ENCODE measurements around the gene CRB1.

The CRB1 gene

DNA sequence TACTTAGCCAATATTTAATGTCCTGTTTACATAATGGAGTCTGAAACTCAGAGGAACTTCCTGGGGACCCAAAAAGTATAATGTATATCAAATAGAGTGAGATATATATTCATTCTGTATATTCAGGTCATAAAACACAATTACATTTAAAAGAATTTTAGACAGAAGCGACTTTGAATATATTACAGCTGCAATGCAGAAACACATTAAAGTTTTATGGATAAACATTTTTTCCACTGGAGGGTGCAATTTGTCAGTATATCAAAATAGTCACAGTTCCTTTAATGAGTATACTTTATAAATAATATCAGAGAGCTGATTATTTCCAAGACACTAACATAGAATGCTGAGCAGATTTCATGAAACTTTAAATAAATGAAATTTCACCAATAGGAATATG, 43.9 kb upstream of the CRB1 start:
- H2BK5ac ChIP-seq (ENCODE audit: low read length) = no peak overlapping the region
- H3K9ac ChIP-seq (ENCODE audit: low read depth, low read length, poor library complexity) = no peak overlapping the region
- no peak for DNase-seq (ENCODE audit: low spot score)
- H3K4me2 ChIP-seq (ENCODE audit: insufficient read depth, low read length, poor library complexity, severe bottlenecking) = no peak overlapping the region
- H2BK15ac ChIP-seq (ENCODE audit: low read length) = no peak overlapping the region
- no peak overlapping the region for H3K4me3 ChIP-seq (ENCODE audit: low read length in 2 of 2)
- H3K23ac ChIP-seq (ENCODE audit: low read depth, low read length, poor library complexity) = no peak overlapping the region
- H3K4ac ChIP-seq (ENCODE audit: low read length) = no peak overlapping the region
- no peak overlapping the region for H4K8ac ChIP-seq (ENCODE audit: low read depth, low read length)
- H3K27ac ChIP-seq (replicated peaks; ENCODE audit: low read length) = no peak overlapping the region
- H3K9me3 ChIP-seq (replicated peaks in 1 of 2; ENCODE audit: control insufficient read depth in 2 of 2, insufficient read depth in 1 of 2, low read depth in 1 of 2, low read length in 2 of 2) = no peaks in the 10 kb centered on the region
- H2BK120ac ChIP-seq (ENCODE audit: low read depth, low read length) = no peak overlapping the region
- H2AFZ ChIP-seq (ENCODE audit: low read length) = no peak overlapping the region
- no peak overlapping the region for H2BK12ac ChIP-seq (ENCODE audit: low read length)
- no peak overlapping the region for H4K91ac ChIP-seq (ENCODE audit: low read depth, low read length, poor library complexity)
- peaks cover 0 to 2% of the 10 kb centered on the region in 2 donors for H3K4me1 ChIP-seq (ENCODE audit: control insufficient read depth in 2 of 2, insufficient read depth in 1 of 2, low read depth in 1 of 2, low read length in 2 of 2)
- H3K18ac ChIP-seq (ENCODE audit: low read length) = no peak overlapping the region
- no CpG with 5 or more reads among the region's 1 CpG for WGBS, 2 donors (ENCODE audit: extremely low coverage in 2 of 2, insufficient read length in 2 of 2, insufficient replicate concordance in 1 of 2)
- no peaks in the 10 kb centered on the region for H3K27me3 ChIP-seq (ENCODE audit: control insufficient read depth in 3 of 3, insufficient read depth in 3 of 3, low read depth in 1 of 3, low read length in 3 of 3)
- no peak overlapping the region for H2AK5ac ChIP-seq (ENCODE audit: low read depth, low read length)
- H3K36me3 ChIP-seq (replicated peaks in 1 of 2; ENCODE audit: control insufficient read depth in 2 of 2, insufficient read depth in 2 of 2, low read length in 2 of 2) = no peaks in the 10 kb centered on the region
- H3K14ac ChIP-seq (ENCODE audit: low read length) = no peak overlapping the region
- H3K79me1 ChIP-seq (ENCODE audit: low read depth, low read length) = no peaks in the 10 kb centered on the region

DNA sequence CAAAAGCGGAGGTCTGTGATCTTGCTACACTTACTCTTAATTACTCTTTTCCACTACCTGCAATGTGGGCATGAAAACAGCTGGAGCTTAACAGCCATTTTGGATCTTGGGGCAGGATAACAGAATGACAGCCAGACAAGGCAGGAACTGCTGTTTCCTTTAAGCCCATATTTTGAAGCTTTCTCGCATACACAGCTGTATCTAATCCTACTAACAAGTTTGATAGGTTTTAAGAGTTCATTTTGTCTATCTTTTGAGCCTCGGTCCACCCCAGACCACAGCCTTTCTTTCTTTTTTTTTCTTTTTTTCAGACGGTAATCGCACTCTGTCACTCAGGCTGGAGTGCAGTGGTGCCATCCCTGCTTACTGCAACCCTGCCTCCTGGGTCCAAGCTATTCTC, 42.4 kb upstream of the CRB1 start:
- WGBS, 2 donors (ENCODE audit: extremely low coverage in 2 of 2, insufficient read length in 2 of 2, insufficient replicate concordance in 1 of 2) = no CpG with 5 or more reads among the region's 5 CpGs
- Histone ChIP-seq H3K4me3 (ENCODE audit: low read length in 2 of 2) (no peak overlapping the region), H3K14ac (ENCODE audit: low read length) (no peak overlapping the region), H2BK120ac (ENCODE audit: low read depth, low read length) (no peak overlapping the region), H3K23ac (ENCODE audit: low read depth, low read length, poor library complexity) (no peak overlapping the region), H3K27me3 (ENCODE audit: control insufficient read depth in 3 of 3, insufficient read depth in 3 of 3, low read depth in 1 of 3, low read length in 3 of 3) (no peaks in the 10 kb centered on the region), H4K8ac (ENCODE audit: low read depth, low read length) (no peak overlapping the region), H4K91ac (ENCODE audit: low read depth, low read length, poor library complexity) (no peak overlapping the region), H3K4ac (ENCODE audit: low read length) (no peak overlapping the region), H3K36me3 (replicated peaks in 1 of 2; ENCODE audit: control insufficient read depth in 2 of 2, insufficient read depth in 2 of 2, low read length in 2 of 2) (no peaks in the 10 kb centered on the region), H2BK12ac (ENCODE audit: low read length) (no peak overlapping the region), H3K9ac (ENCODE audit: low read depth, low read length, poor library complexity) (no peak overlapping the region), H2BK5ac (ENCODE audit: low read length) (no peak overlapping the region), H2BK15ac (ENCODE audit: low read length) (no peak overlapping the region), H2AK5ac (ENCODE audit: low read depth, low read length) (no peak overlapping the region), H3K9me3 (replicated peaks in 1 of 2; ENCODE audit: control insufficient read depth in 2 of 2, insufficient read depth in 1 of 2, low read depth in 1 of 2, low read length in 2 of 2) (no peaks in the 10 kb centered on the region), H3K4me2 (ENCODE audit: insufficient read depth, low read length, poor library complexity, severe bottlenecking) (no peak overlapping the region), H3K4me1 (ENCODE audit: control insufficient read depth in 2 of 2, insufficient read depth in 1 of 2, low read depth in 1 of 2, low read length in 2 of 2) (peaks cover 2 to 4% of the 10 kb centered on the region in 2 donors), H3K79me1 (ENCODE audit: low read depth, low read length) (no peaks in the 10 kb centered on the region), H2AFZ (ENCODE audit: low read length) (peak overlapping the region; percentile 61), H3K18ac (ENCODE audit: low read length) (no peak overlapping the region), H3K27ac (replicated peaks; ENCODE audit: low read length) (no peak overlapping the region)
- DNase-seq (ENCODE audit: low spot score) = no peak

DNA sequence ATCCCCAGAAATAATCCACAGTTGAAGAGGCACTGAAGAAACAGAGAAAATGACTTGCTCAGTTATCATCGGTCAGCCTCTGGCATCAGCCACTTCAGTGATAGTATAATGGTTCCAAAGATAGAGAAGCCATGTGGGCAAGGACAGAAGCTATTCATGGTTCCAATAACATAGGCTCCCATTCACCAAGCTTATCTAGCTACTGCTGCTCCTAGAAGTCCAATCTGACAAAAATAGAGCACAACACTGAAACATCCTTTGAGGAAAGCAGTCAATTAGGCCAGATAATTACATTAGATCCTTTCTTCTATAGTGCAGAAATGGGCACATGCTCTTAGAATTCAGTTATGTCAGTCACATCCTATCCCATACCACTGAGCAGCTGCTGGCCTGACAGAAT, 33.5 kb upstream of the CRB1 start:
- Histone ChIP-seq H3K9me3 (replicated peaks in 1 of 2; ENCODE audit: control insufficient read depth in 2 of 2, insufficient read depth in 1 of 2, low read depth in 1 of 2, low read length in 2 of 2) (peaks cover 0 to 2% of the 10 kb centered on the region in 2 donors), H2BK120ac (ENCODE audit: low read depth, low read length) (no peak overlapping the region), H3K27me3 (ENCODE audit: control insufficient read depth in 3 of 3, insufficient read depth in 3 of 3, low read depth in 1 of 3, low read length in 3 of 3) (no peaks in the 10 kb centered on the region), H3K23ac (ENCODE audit: low read depth, low read length, poor library complexity) (no peak overlapping the region), H3K4me1 (ENCODE audit: control insufficient read depth in 2 of 2, insufficient read depth in 1 of 2, low read depth in 1 of 2, low read length in 2 of 2) (no peaks in the 10 kb centered on the region), H2BK12ac (ENCODE audit: low read length) (no peak overlapping the region), H4K91ac (ENCODE audit: low read depth, low read length, poor library complexity) (no peak overlapping the region), H3K4ac (ENCODE audit: low read length) (no peak overlapping the region), H3K36me3 (replicated peaks in 1 of 2; ENCODE audit: control insufficient read depth in 2 of 2, insufficient read depth in 2 of 2, low read length in 2 of 2) (no peaks in the 10 kb centered on the region), H2AK5ac (ENCODE audit: low read depth, low read length) (no peak overlapping the region), H3K4me3 (ENCODE audit: low read length in 2 of 2) (no peak overlapping the region), H3K14ac (ENCODE audit: low read length) (no peak overlapping the region), H3K18ac (ENCODE audit: low read length) (no peak overlapping the region), H3K4me2 (ENCODE audit: insufficient read depth, low read length, poor library complexity, severe bottlenecking) (no peak overlapping the region), H3K9ac (ENCODE audit: low read depth, low read length, poor library complexity) (no peak overlapping the region), H3K79me1 (ENCODE audit: low read depth, low read length) (no peaks in the 10 kb centered on the region), H2AFZ (ENCODE audit: low read length) (no peak overlapping the region), H3K27ac (replicated peaks; ENCODE audit: low read length) (no peak overlapping the region), H4K8ac (ENCODE audit: low read depth, low read length) (no peak overlapping the region), H2BK5ac (ENCODE audit: low read length) (no peak overlapping the region), H2BK15ac (ENCODE audit: low read length) (no peak overlapping the region)
- no CpG with 5 or more reads among the region's 1 CpG for WGBS, 2 donors (ENCODE audit: extremely low coverage in 2 of 2, insufficient read length in 2 of 2, insufficient replicate concordance in 1 of 2)
- DNase-seq (ENCODE audit: low spot score) = no peak

DNA sequence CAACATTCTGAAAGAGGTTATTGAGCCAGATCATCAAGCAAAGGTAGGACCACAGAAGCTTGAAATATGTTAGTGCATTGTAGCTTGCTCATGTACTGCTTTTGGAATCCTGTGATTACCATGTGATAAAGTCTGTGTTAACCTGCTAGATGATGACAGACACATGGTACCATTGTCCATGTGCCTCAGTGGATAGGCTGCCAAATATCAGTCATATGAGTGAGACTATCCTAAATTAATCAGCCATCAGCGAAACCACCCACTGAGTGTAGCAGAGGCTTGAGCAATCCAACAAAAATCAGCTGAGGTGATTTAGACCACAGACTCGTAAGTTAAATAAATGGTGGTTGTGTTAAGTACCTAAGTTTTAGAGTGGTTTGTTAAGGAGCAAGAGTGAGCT, 32.7 kb upstream of the CRB1 start:
- H4K8ac ChIP-seq (ENCODE audit: low read depth, low read length) = no peak overlapping the region
- H3K36me3 ChIP-seq (replicated peaks in 1 of 2; ENCODE audit: control insufficient read depth in 2 of 2, insufficient read depth in 2 of 2, low read length in 2 of 2) = no peaks in the 10 kb centered on the region
- no peak overlapping the region for H2BK5ac ChIP-seq (ENCODE audit: low read length)
- H2AFZ ChIP-seq (ENCODE audit: low read length) = no peak overlapping the region
- peaks cover 0 to 2% of the 10 kb centered on the region in 2 donors for H3K9me3 ChIP-seq (replicated peaks in 1 of 2; ENCODE audit: control insufficient read depth in 2 of 2, insufficient read depth in 1 of 2, low read depth in 1 of 2, low read length in 2 of 2)
- no peak overlapping the region for H2AK5ac ChIP-seq (ENCODE audit: low read depth, low read length)
- DNase-seq (ENCODE audit: low spot score) = no peak
- no peak overlapping the region for H3K4me3 ChIP-seq (ENCODE audit: low read length in 2 of 2)
- no peak overlapping the region for H3K14ac ChIP-seq (ENCODE audit: low read length)
- H2BK120ac ChIP-seq (ENCODE audit: low read depth, low read length) = no peak overlapping the region
- H4K91ac ChIP-seq (ENCODE audit: low read depth, low read length, poor library complexity) = no peak overlapping the region
- H3K4me1 ChIP-seq (ENCODE audit: control insufficient read depth in 2 of 2, insufficient read depth in 1 of 2, low read depth in 1 of 2, low read length in 2 of 2) = no peaks in the 10 kb centered on the region
- H3K79me1 ChIP-seq (ENCODE audit: low read depth, low read length) = no peaks in the 10 kb centered on the region
- H3K4me2 ChIP-seq (ENCODE audit: insufficient read depth, low read length, poor library complexity, severe bottlenecking) = no peak overlapping the region
- H2BK12ac ChIP-seq (ENCODE audit: low read length) = no peak overlapping the region
- no peak overlapping the region for H2BK15ac ChIP-seq (ENCODE audit: low read length)
- WGBS, 2 donors (ENCODE audit: extremely low coverage in 2 of 2, insufficient read length in 2 of 2, insufficient replicate concordance in 1 of 2) = no CpG with 5 or more reads among the region's 2 CpGs
- no peak overlapping the region for H3K23ac ChIP-seq (ENCODE audit: low read depth, low read length, poor library complexity)
- no peak overlapping the region for H3K9ac ChIP-seq (ENCODE audit: low read depth, low read length, poor library complexity)
- H3K27me3 ChIP-seq (ENCODE audit: control insufficient read depth in 3 of 3, insufficient read depth in 3 of 3, low read depth in 1 of 3, low read length in 3 of 3) = no peaks in the 10 kb centered on the region
- H3K27ac ChIP-seq (replicated peaks; ENCODE audit: low read length) = no peak overlapping the region
- H3K4ac ChIP-seq (ENCODE audit: low read length) = no peak overlapping the region
- H3K18ac ChIP-seq (ENCODE audit: low read length) = no peak overlapping the region
